Limb (tissue), 2 donors: ENCODE data around the gene OR52K2.
"Not testable (repeated sequence)": the region's sequence is repeated elsewhere in the genome, so short reads cannot be mapped to it uniquely, and the experiment has no call there.

Experiments used
- DNase-seq, 2 donors: peaks; one replicate each; pipeline ENCODE4 v3.0.0-alpha.2; 2016; ENCODE audit errors: extremely low spot score in 2 of 2

The OR52K2 gene

GRCh38 chr11:4480577-4481239, 31.6 kb downstream of the OR52K2 start:
- DNase-seq: no peak

DNA sequence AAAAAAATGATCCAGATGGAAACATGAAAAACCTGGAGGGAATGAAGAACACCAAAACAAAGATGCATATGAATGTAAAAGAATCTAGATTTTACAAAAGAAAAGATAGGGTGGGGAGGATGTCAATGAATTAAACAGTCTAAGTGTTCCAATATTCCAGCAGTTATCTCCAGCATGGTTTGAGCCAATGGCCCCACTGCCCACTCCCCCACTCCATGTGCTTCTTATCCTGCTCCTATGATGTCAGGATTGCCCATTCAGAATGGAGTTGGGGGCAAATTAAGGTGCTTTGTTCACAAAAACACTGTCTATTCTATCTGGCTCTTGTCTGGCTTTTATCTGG, 32.1 kb downstream of the OR52K2 start:
- no peak for DNase-seq

DNA sequence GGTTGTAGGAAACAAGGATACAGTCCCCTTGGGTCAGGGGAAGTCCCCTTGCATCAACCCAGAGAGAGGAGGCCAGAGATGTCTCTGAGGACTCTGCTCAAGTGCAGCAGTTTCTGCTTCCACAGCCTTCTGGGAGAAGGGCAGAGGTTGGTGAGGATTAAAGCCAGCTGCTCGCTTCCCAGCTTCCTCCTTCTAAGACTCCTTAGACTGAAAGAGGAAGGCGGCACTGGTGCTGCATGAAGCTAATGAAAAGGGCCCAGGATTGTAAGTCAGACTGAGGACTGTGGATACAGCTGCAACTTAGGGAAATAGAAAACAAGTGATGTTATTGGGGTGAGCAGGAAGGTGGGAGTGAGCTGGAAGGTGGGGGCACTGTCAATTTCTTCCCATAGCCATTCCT, 33.4 kb downstream of the OR52K2 start, which contains the start of gene OR52K1:
OR52K1 (plus strand) TSS at position 202 of the 400 bp plus-strand sequence. CDS start 6,255 bp downstream, outside the sequence.
- DNase-seq: no peak

- DNase-seq: no peak
Measured at GRCh38 chr11:4484310-4484709, 35.2 kb downstream of the OR52K2 start.

DNA sequence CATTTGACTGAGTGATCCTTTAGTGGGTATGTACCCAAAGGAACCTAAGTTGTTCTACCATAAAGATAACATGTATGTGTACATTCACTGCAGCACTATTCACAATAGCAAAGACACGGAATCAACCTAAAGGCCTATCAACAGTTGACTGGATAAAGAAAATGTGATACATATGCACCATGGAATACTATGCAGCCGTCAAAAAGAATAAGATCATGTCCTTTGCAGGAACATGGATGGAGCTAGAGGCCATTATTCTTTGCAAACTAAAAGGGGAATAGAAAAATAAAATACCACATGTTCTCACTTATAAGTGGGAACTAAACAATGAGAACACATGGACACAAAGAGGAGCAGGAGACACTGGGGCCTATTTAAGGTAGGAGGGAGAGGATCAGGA, 42.3 kb downstream of the OR52K2 start:
- DNase-seq: not testable (repeated sequence)

GRCh38 chr11:4491878-4492606, 42.9 kb downstream of the OR52K2 start:
- DNase-seq: no peak

DNA sequence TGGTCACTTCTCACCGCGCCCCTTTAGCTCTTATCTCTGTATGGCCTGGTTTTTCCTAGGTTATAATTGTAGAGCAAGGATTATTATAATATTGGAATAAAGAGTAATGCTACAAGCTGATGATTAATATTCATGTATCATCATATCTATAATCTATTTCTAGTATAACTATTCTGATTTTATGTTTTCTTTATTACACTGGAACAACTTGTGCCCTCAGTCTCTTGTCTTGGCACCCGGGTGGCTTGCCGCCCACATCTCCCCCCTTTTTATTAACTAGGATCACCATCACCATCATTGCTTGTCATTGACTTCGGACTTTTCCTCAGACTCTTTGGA, 44.4 kb downstream of the OR52K2 start:
- no peak for DNase-seq

DNA sequence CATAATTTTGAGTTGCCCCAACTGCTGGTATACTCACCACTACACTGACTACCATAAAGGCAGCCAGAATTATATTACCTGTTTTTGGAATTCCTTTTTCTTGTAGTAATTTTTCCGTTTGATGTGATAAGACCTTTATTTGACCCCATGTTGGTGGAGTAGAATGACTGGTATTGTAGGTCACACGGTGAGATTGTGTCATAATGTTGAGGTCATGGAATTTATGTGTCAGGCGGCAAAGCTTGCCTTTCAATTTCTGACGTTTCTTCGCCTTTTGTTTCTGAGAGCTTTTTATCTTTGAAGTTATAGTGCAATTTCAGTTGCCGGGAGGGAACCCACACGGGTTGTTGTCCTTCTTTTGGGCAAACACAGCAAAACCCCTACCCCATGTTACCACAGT, 46.4 kb downstream of the OR52K2 start:
- DNase-seq: no peak

GRCh38 chr11:4495986-4496385, 46.9 kb downstream of the OR52K2 start:
- no peak for DNase-seq

GRCh38 chr11:4496557-4497248, 47.6 kb downstream of the OR52K2 start:
- no peak for DNase-seq
